ENCODE measurements around the gene KIF18B.

Gene KIF18B

GRCh38 chr17:44913676-44914075, 33.9 kb downstream of the KIF18B start:
- H3K4me3 ChIP-seq (ENCODE audit: low read length), result no peak overlapping the region
- TF ChIP-seq ZNF274 (IDR thresholded peaks at IDR 0.05; ENCODE audit: low read depth, low read length), result no peak

GRCh38 chr17:44912763-44913544, 34.6 kb downstream of the KIF18B start:
- H3K4me3 ChIP-seq (ENCODE audit: low read length), result no peak overlapping the region
- no peak for TF ChIP-seq ZNF274 (IDR thresholded peaks at IDR 0.05; ENCODE audit: low read depth, low read length)

- no peak for TF ChIP-seq ZNF274 (IDR thresholded peaks at IDR 0.05; ENCODE audit: low read depth, low read length)
- no peak overlapping the region for H3K4me3 ChIP-seq (ENCODE audit: low read length)
These were observed 36.2 kb downstream of the KIF18B start for GRCh38 chr17:44911133-44912001.

- no peak for TF ChIP-seq ZNF274 (IDR thresholded peaks at IDR 0.05; ENCODE audit: low read depth, low read length)
- no peak overlapping the region for H3K4me3 ChIP-seq (ENCODE audit: low read length)
These were observed 37.1 kb downstream of the KIF18B start for GRCh38 chr17:44910231-44911106.

- no peak for TF ChIP-seq ZNF274 (IDR thresholded peaks at IDR 0.05; ENCODE audit: low read depth, low read length)
- H3K4me3 ChIP-seq (ENCODE audit: low read length), result no peak overlapping the region
These were observed 37.9 kb downstream of the KIF18B start for GRCh38 chr17:44909681-44910144.

GRCh38 chr17:44908761-44909326, 38.7 kb downstream of the KIF18B start:
- no peak overlapping the region for H3K4me3 ChIP-seq (ENCODE audit: low read length)
- TF ChIP-seq ZNF274 (IDR thresholded peaks at IDR 0.05; ENCODE audit: low read depth, low read length), result no peak

GRCh38 chr17:44907729-44908470, 39.7 kb downstream of the KIF18B start:
- no peak overlapping the region for H3K4me3 ChIP-seq (ENCODE audit: low read length)
- TF ChIP-seq ZNF274 (IDR thresholded peaks at IDR 0.05; ENCODE audit: low read depth, low read length), result no peak

- no peak for TF ChIP-seq ZNF274 (IDR thresholded peaks at IDR 0.05; ENCODE audit: low read depth, low read length)
- no peak overlapping the region for H3K4me3 ChIP-seq (ENCODE audit: low read length)
These were observed 40.5 kb downstream of the KIF18B start for GRCh38 chr17:44906763-44907728.

- TF ChIP-seq ZNF274 (IDR thresholded peaks at IDR 0.05; ENCODE audit: low read depth, low read length), result no peak
- no peak overlapping the region for H3K4me3 ChIP-seq (ENCODE audit: low read length)
These were observed 41.4 kb downstream of the KIF18B start for GRCh38 chr17:44906010-44906646.

- no peak overlapping the region for H3K4me3 ChIP-seq (ENCODE audit: low read length)
- no peak for TF ChIP-seq ZNF274 (IDR thresholded peaks at IDR 0.05; ENCODE audit: low read depth, low read length)
These were observed 42.3 kb downstream of the KIF18B start for GRCh38 chr17:44905006-44906000.

All from GM08714 (cell line).